Testis (tissue), 2 donors: ENCODE measurements around the gene CDKN2D.

ENCODE experiments used
- CTCF ChIP-seq, 3 experiments: fragments of 450-650 bp in 2 of 3; fragments of 200-600 bp in 1 of 3; sonication (generic) in 1 of 3; IDR thresholded peaks; one replicate each; pipeline ENCODE4 v1.5.1; 2016 to 2019; ENCODE audit warnings: antibody characterized with exemption in 3 of 3, mild to moderate bottlenecking in 2 of 3, moderate library complexity in 1 of 3
- POLR2A ChIP-seq: fragments of 450-650 bp; IDR thresholded peaks from one replicate; pipeline ENCODE4 v1.6.1; 2017; ENCODE audit warnings: antibody characterized with exemption, mild to moderate bottlenecking, moderate library complexity

- TF ChIP-seq CTCF (IDR thresholded peaks at IDR 0.05): no peak
- TF ChIP-seq POLR2A: no peak
Observed at GRCh38 chr19:10552510-10553053, 16.2 kb downstream of the CDKN2D start.
